Stimulated activated CD4-positive, alpha-beta T cell treated with anti-CD3 and anti-CD28 coated beads, Interleukin-15, amount 100 ng/mL, for 24 hours (primary cell): ENCODE data around the gene RELA.

ENCODE experiments used
- DNase-seq: peaks from one replicate; pipeline ENCODE4 v3.0.0-alpha.2; 2020

The RELA gene

DNA sequence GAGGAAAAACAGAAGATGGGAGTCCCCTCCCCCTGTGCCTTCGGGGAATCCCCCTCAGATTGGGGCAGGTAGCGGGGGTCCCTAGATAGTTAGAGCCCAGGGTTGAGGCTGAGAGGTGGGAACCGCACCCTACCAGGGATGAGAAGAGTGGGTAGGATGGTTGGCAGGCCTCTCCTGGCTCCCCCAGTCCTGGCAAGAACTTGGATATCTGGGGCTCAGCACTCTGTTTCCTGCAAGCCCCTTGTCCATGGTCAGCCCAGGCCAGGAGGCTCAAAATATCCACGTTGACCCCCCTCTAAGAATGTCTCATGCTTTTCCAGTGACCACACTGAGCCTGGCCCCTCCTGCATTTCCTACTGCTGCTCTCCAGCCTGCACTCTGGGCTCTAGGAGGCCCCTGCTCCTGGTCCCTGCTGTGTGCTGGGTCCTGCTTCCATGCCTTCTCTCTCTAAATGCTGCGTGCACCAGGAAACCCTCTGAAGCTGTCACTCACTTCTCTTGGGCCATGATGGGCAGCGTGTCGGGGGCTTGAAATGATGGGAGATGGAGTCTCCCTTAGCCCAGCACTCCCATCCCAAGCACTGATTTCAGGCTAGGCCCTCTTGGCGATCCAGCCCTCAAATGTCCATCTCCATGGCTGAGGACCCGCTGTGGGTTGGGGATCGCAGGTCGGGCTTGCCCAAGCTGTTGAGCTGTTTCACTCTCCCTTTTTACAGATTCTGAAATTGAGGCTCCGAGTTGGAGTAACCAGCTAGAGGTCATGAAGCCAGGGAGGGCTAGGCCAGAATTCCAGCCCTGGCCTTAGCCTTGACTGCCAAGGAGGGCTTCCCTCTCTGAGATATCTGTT is 50.7 kb downstream of the RELA start:
- no peak for DNase-seq

DNA sequence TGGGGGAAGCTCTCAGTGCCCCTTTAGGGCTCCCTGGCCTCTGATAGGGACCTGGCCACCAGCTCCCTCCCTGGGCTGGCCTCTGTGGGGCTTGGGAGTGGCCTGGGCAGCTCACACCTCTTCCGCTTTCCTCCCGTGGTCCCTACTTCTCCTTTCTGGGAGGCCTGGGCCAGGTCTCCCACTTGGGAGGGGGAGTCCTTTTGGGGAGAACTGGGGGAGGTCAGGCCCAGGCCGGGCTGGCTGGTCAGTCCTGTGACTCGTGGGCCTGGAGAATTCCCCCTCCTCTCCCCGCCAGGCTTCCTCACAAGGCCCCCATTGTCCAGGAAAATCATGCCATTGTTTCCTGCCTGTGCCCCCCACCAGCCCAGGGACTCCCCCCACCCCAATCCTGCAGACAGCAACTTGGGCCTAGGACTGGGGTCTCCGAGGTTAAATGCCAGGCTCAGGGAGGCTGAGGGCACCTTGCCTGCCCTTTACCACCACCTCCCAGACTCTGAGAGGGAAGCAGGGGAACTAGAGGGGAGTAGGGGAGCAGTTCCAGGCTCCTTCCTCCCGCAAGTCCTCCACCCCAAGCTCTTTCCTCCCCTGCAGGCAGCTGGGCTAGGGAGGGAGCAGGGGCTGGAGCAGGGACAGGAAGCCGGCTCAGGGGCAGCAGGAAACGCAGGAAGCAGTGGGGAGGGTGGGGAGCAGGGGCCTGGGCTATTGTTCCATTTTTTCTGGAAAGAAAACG is 51.5 kb downstream of the RELA start:
- DNase-seq, result no peak

GRCh38 chr11:65610404-65610803 is 52.3 kb downstream of the RELA start:
- no peak for DNase-seq

DNA sequence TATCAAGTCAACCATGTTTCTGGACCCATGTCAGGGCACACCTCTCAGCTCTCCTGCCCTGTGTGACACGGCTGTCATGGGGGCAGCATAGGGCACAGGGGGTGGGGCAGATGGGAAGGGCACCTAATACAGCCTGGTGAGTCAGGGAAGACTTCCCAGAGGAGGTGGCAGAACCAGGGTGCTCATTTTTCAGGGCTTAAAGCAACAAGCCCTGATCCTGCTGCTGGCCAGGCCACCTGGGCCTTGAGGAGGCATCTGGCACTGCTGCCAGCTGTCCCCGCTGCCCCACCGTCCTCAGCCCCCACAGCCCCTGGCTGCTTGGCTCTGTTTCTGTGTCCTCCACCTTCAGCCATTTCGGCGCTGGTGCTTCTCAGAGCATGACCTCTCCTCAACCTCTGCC is 53.1 kb downstream of the RELA start:
- no peak for DNase-seq

- DNase-seq, result no peak
These were observed 53.5 kb downstream of the RELA start for GRCh38 chr11:65609229-65609628.

DNA sequence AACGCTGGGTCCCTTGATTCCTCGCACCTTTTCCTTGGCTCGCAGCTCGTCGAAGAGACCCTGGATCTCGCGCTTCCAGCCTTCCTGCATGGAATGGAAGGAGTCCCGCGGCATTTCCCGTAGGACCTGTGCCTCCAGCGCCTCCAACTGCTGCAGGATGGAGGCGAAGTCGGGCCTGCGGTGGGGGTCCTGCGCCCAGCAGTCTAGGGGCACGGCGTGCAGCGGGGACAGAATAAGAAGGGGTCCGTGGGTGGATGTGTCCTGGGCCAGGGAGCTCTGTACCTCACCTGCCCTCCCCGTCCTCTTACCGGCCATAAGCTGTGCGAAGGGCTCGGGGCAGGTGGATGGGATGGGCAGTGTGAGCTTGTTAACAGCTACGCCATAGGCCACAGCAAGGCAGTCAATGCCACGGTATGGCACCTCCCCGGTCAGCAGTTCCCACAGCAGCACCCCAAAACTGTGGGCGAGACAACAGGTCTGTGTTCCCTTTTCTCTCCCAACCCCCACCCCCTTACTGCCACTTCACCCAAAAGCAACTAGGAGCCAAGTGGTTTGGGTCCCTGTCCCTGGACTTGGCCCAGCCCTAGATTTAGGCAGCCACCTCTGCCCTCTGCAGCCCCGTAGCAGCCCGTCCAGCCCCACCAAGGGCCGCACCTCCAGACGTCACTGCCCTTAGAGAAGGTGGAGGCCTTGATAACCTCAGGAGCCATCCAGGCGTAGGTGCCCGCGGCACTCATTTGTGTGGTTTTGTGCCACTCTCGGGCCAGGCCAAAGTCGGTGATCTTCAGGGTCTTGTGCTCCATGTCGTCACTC is 54.9 kb downstream of the RELA start:
- no peak for DNase-seq

DNA sequence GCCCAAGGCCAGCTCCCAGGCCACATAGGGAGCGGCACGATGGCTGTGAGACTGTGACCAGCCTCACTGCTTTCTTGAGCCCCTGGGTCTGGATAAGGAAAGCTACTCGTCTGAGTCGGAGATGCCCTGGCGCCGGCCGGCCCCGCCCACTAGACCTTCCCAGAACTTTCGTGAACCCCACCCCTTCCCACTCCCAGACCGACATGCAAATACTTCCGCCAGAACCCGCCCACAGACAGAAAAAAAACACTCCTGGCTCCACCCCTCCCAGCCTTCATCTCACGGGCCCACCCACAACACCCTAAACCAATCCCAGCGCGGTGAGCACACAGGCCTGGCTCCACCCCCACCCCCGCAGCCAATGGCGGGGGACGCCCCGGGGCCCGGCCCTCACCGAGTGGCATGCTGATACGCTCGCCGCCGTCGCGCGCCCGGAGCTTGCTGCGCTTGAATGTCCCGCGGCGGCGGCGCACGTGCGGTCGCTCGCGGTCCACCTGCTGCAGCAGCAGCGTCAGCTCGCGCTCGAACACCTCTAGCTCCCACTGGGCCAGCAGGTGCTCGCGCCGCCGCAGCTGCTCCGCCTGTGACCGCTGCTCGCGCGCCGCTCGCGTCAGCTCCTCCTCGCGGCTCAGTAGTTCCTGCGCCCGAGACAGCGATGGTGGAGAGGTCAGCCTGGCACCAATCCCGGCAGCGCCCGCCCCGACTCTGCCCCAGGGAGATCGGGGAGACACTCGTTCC is 55.7 kb downstream of the RELA start:
- peak; percentile 33 for DNase-seq

GRCh38 chr11:65604258-65604657 is 58.5 kb downstream of the RELA start:
- no peak for DNase-seq
